ENCODE data around the gene IQSEC3.

- TF ChIP-seq POLR2A (IDR thresholded peaks at IDR 0.05; ENCODE audit: low read length), result no peak
- no peak for TF ChIP-seq GATA1 (IDR thresholded peaks at IDR 0.05; ENCODE audit: low read depth, low read length)
These were observed 115.9 kb downstream of the IQSEC3 start for GRCh38 chr12:182381-182892.

All from erythroblast (primary cell).